GM23338 (cell line): ENCODE data around the gene FLG2. TPM values are rescaled to one million over a fixed set of nuclear protein-coding genes. Genes with fewer than 3 reads are reported as not detected.

Experiments
- ATAC-seq: fragments of 200-7000 bp; cut with Tn5 transposase; 3 replicates; pipeline ENCODE4 v1.9.1; 2020
- DNase-seq: peaks from one replicate; pipeline ENCODE4 v3.0.0-alpha.2; 2015; ENCODE audit warnings: low spot score
- H2AFZ ChIP-seq: fragments of 200-600 bp; sonication (generic); 2 replicates; pipeline ENCODE4 v1.8.0; 2016; ENCODE audit warnings: antibody characterized with exemption, mild to moderate bottlenecking, moderate library complexity
- H3F3A ChIP-seq: fragments of 200-600 bp; sonication (generic); replicated peaks from 2 replicates; pipeline ENCODE4 v1.8.0; 2017; ENCODE audit warnings: antibody characterized with exemption, mixed run types, low read depth
- H3K27ac ChIP-seq: fragments of 200-600 bp; sonication (generic); 2 replicates; pipeline ENCODE4 v1.6.1; 2016; ENCODE audit warnings: low read depth
- H3K27me3 ChIP-seq: fragments of 200-600 bp; sonication (generic); 2 replicates; pipeline ENCODE4 v1.8.0; 2016; ENCODE audit warnings: mild to moderate bottlenecking, mixed run types, moderate library complexity; ENCODE audit not compliant: insufficient read depth
- H3K36me3 ChIP-seq: fragments of 200-600 bp; sonication (generic); 2 replicates; pipeline ENCODE4 v1.8.0; 2016; ENCODE audit warnings: mild to moderate bottlenecking; ENCODE audit not compliant: insufficient read depth
- H3K4me1 ChIP-seq: fragments of 200-600 bp; sonication (generic); 2 replicates; pipeline ENCODE4 v1.8.0; 2016; ENCODE audit warnings: mild to moderate bottlenecking, moderate library complexity; ENCODE audit not compliant: insufficient read depth
- H3K4me2 ChIP-seq: fragments of 200-600 bp; sonication (generic); 2 replicates; pipeline ENCODE4 v1.7.1; 2017; ENCODE audit warnings: mixed run types
- H3K4me3 ChIP-seq: fragments of 200-600 bp; sonication (generic); 2 replicates; pipeline ENCODE4 v1.6.1; 2016; ENCODE audit warnings: mixed run types
- H3K79me2 ChIP-seq: fragments of 200-600 bp; sonication (generic); replicated peaks from 2 replicates; pipeline ENCODE4 v1.8.0; 2017; ENCODE audit warnings: mild to moderate bottlenecking; ENCODE audit not compliant: insufficient read depth
- H3K9me2 ChIP-seq: fragments of 200-600 bp; sonication (generic); 2 replicates; pipeline ENCODE4 v1.8.0; 2017; ENCODE audit not compliant: insufficient read depth
- H4K20me1 ChIP-seq: fragments of 200-600 bp; sonication (generic); replicated peaks from 2 replicates; pipeline ENCODE4 v1.8.0; 2017; ENCODE audit warnings: mild to moderate bottlenecking; ENCODE audit not compliant: insufficient read depth
- H3K27ac Mint-ChIP-seq: 2 replicates; pipeline ENCODE4 v1.8.0; 2020; ENCODE audit warnings: inconsistent platforms, mild to moderate bottlenecking, moderate library complexity, mixed read lengths
- H3K27me3 Mint-ChIP-seq: 3 replicates; pipeline ENCODE4 v1.8.0; 2022; ENCODE audit warnings: low read depth, mild to moderate bottlenecking, moderate library complexity, mixed read lengths, inconsistent platforms; ENCODE audit not compliant: insufficient read depth, poor library complexity
- H3K36me3 Mint-ChIP-seq: 3 replicates; pipeline ENCODE4 v1.8.0; 2021; ENCODE audit warnings: low read depth, mild to moderate bottlenecking, inconsistent platforms, moderate library complexity, mixed read lengths
- H3K4me1 Mint-ChIP-seq: 3 replicates; pipeline ENCODE4 v1.8.0; 2020; ENCODE audit warnings: mild to moderate bottlenecking, inconsistent platforms, mixed read lengths
- H3K4me3 Mint-ChIP-seq: 3 replicates; pipeline ENCODE4 v1.8.0; 2021; ENCODE audit warnings: moderate library complexity, mild to moderate bottlenecking, inconsistent platforms, mixed read lengths
- H3K9me3 Mint-ChIP-seq: 3 replicates; pipeline ENCODE4 v1.8.0; 2020; ENCODE audit warnings: moderate library complexity, mild to moderate bottlenecking, inconsistent platforms, mixed read lengths
- CREB1 ChIP-seq: fragments of 250-450 bp; sonication (Bioruptor Pico); IDR thresholded peaks from 2 replicates; pipeline ENCODE4 v1.5.0; 2020; ENCODE audit warnings: low read depth, mild to moderate bottlenecking, moderate library complexity
- CTCF ChIP-seq, 2 experiments: fragments of 200-600 bp in 1 of 2; sonication (generic) in 1 of 2; conservative IDR thresholded peaks; 2 replicates each; pipeline versions ENCODE4 v1.5.1 to v1.6.1; 2016 to 2017; ENCODE audit warnings: antibody characterized with exemption in 2 of 2, low read depth in 2 of 2, mild to moderate bottlenecking in 2 of 2, moderate library complexity in 1 of 2
- ETS1 ChIP-seq: IDR thresholded peaks from 2 replicates; pipeline ENCODE4 v1.6.1; 2016; ENCODE audit warnings: antibody characterized with exemption
- EZH2 ChIP-seq: fragments of 200-600 bp; sonication (generic); IDR thresholded peaks from one replicate; pipeline ENCODE4 v1.8.0; 2017; ENCODE audit warnings: antibody characterized with exemption, mild to moderate bottlenecking, low read depth; ENCODE audit not compliant: unreplicated experiment
- EZH2phosphoT487 ChIP-seq: fragments of 200-600 bp; sonication (generic); IDR thresholded peaks from one replicate; pipeline ENCODE4 v1.8.1; 2018; ENCODE audit warnings: antibody characterized with exemption; ENCODE audit not compliant: unreplicated experiment
- JUNB ChIP-seq: IDR thresholded peaks from one replicate; pipeline ENCODE4 v1.6.1; 2016; ENCODE audit warnings: antibody characterized with exemption; ENCODE audit not compliant: unreplicated experiment
- NANOG ChIP-seq: IDR thresholded peaks from 2 replicates; pipeline ENCODE4 v1.6.1; 2016; ENCODE audit warnings: antibody characterized with exemption, borderline replicate concordance
- POLR2AphosphoS5 ChIP-seq: IDR thresholded peaks from 2 replicates; pipeline ENCODE4 v1.6.1; 2016; ENCODE audit warnings: antibody characterized with exemption, low read depth
- REST ChIP-seq: IDR thresholded peaks from one replicate; pipeline ENCODE4 v1.6.1; 2018; ENCODE audit warnings: antibody characterized with exemption; ENCODE audit not compliant: unreplicated experiment
- STAT1 ChIP-seq: IDR thresholded peaks from one replicate; pipeline ENCODE4 v1.6.1; 2016; ENCODE audit warnings: antibody characterized with exemption; ENCODE audit not compliant: unreplicated experiment
- ZNF114 ChIP-seq: fragments of 250-450 bp; sonication (Bioruptor Pico); IDR thresholded peaks from 2 replicates; pipeline ENCODE4 v1.5.0; 2020; ENCODE audit warnings: mild to moderate bottlenecking, moderate library complexity
- ZNF331 ChIP-seq: fragments of 250-450 bp; sonication (Bioruptor Pico); IDR thresholded peaks from 2 replicates; pipeline ENCODE4 v1.5.0; 2020; ENCODE audit warnings: low read depth, mild to moderate bottlenecking, moderate library complexity
- ZNF462 ChIP-seq: fragments of 250-450 bp; sonication (Bioruptor Pico); IDR thresholded peaks from 2 replicates; pipeline ENCODE4 v1.5.0; 2020; ENCODE audit warnings: mild to moderate bottlenecking, moderate library complexity
- polyA plus RNA-seq: library from polyadenylated mRNA; unstranded; fragments of >200 nt; fragmentation: Nextera tagmentation; extraction: Ambion mirVana; gene quantifications from 2 replicates; pipeline ENCODE4 v1.2.1, GENCODE V29; 2016
- total RNA-seq: library from RNA; depleted of rRNA; stranded (reverse); fragments of >200 nt; shearing (Covaris generic); gene quantifications from 2 replicates; pipeline ENCODE4 v1.2.3, GENCODE V29; 2014

The FLG2 gene
- total and polyA plus RNA-seq, 2 experiments from 2014 or later, result not detected

GRCh38 chr1:152386940-152387339, 27.1 kb upstream of the FLG2 start:
- H3K4me2 ChIP-seq, result no peak overlapping the region
- H3K36me3 Mint-ChIP-seq, result no peaks in the 10 kb centered on the region
- H3K27ac ChIP-seq, result no peak overlapping the region
- H3F3A ChIP-seq, result no peaks in the 10 kb centered on the region
- H3K4me3 ChIP-seq, result no peak overlapping the region
- H3K9me3 Mint-ChIP-seq, result no peaks in the 10 kb centered on the region; the same call in 2 of the 3 replicates
- no peak overlapping the region for H3K27ac Mint-ChIP-seq
- H2AFZ ChIP-seq, result no peak overlapping the region
- no peaks in the 10 kb centered on the region for H3K4me1 Mint-ChIP-seq
- no peaks in the 10 kb centered on the region; the same call in 1 of the 2 replicates for H3K9me2 ChIP-seq
- H3K27me3 Mint-ChIP-seq, result no peaks in the 10 kb centered on the region
- H3K27me3 ChIP-seq, result no peaks in the 10 kb centered on the region
- ATAC-seq (no peak), DNase-seq (no peak)
- TF ChIP-seq REST (no peak), JUNB (no peak), POLR2AphosphoS5 (no peak), NANOG (no peak), EZH2 (no peak), STAT1 (no peak), CTCF (conservative IDR thresholded peaks at IDR 0.05; ENCODE audit: low read depth in 2 of 2) (no peak), CREB1 (no peak), EZH2phosphoT487 (no peak), ZNF462 (CRISPR knock-in tag) (no peak), ETS1 (no peak), ZNF331 (CRISPR knock-in tag) (no peak), ZNF114 (CRISPR knock-in tag) (no peak)
- H3K4me1 ChIP-seq, result no peaks in the 10 kb centered on the region
- H3K36me3 ChIP-seq, result no peaks in the 10 kb centered on the region
- no peaks in the 10 kb centered on the region for H3K79me2 ChIP-seq
- no peak overlapping the region for H3K4me3 Mint-ChIP-seq
- H4K20me1 ChIP-seq, result no peaks in the 10 kb centered on the region
